HAP-1 (cell line): ENCODE measurements around the gene HOXA6.
A peak's percentile ranks its signal among the peaks of the same experiment; 100 is the strongest.

Experiments
- DNase-seq, 2 experiments: peaks; one replicate each; pipeline ENCODE4 v3.0.0-alpha.2; 2016 to 2020; ENCODE audit warnings: low spot score in 2 of 2
- H3K27me3 ChIP-seq: fragments of 250-450 bp; sonication (Bioruptor Pico); 2 replicates; pipeline ENCODE4 v1.5.1; 2020; ENCODE audit warnings: low read depth, mild to moderate bottlenecking, moderate library complexity
- H3K36me3 ChIP-seq: fragments of 250-450 bp; sonication (Bioruptor Pico); replicated peaks from 2 replicates; pipeline ENCODE4 v1.5.1; 2020; ENCODE audit warnings: mild to moderate bottlenecking
- H3K4me1 ChIP-seq: fragments of 250-450 bp; sonication (Bioruptor Pico); 2 replicates; pipeline ENCODE4 v1.5.1; 2020; ENCODE audit warnings: mild to moderate bottlenecking
- H3K4me3 ChIP-seq: fragments of 250-450 bp; sonication (Bioruptor Pico); 2 replicates; pipeline ENCODE4 v1.5.1; 2020; ENCODE audit warnings: mild to moderate bottlenecking, moderate library complexity
- H3K9me3 ChIP-seq: fragments of 250-450 bp; sonication (Bioruptor Pico); 2 replicates; pipeline ENCODE4 v1.5.1; 2020; ENCODE audit warnings: mild to moderate bottlenecking, moderate library complexity
- in situ Hi-C: fragments of 300-500 bp; cut with MboI; formaldehyde crosslinking; loops from 3 replicates; pipeline ENCODE4 v1.14.3; 2020; ENCODE audit warnings: low sequenced_read_pairs, inconsistent platforms, mixed read lengths

Gene HOXA6

GRCh38 chr7:27151931-27152815 is 4.6 kb upstream of the HOXA6 start, which contains the start of gene HOXA3:
TSS of gene HOXA3 (minus strand) at chr7:27152583. CDS start at chr7:27110640, 41,943 bp downstream.
- peaks cover 26% of the 10 kb centered on the region for H3K4me1 ChIP-seq
- DNase-seq: peak; percentile 80 to 89
- H3K36me3 ChIP-seq: peaks cover 11% of the 10 kb centered on the region
- no peaks in the 10 kb centered on the region for H3K27me3 ChIP-seq
- H3K9me3 ChIP-seq: no peaks in the 10 kb centered on the region
- in situ Hi-C loops: loop anchor here (25.0 kb wide), 1 partner anchor 940 kb away; the partner anchor contains the start of genes CBX3 and HNRNPA2B1
- H3K4me3 ChIP-seq: peak within 1 kb of the TSS; percentile 58

- Histone ChIP-seq H3K4me1 (peaks cover 23% of the 10 kb centered on the region), H3K9me3 (no peaks in the 10 kb centered on the region), H3K36me3 (peaks cover 18% of the 10 kb centered on the region), H3K27me3 (no peaks in the 10 kb centered on the region), H3K4me3 (peak overlapping the region; percentile 58)
- DNase-seq: peak in 1 of 2 experiments; percentile 63
- in situ Hi-C loops: loop anchor here (25.0 kb wide), 1 partner anchor 939 kb away; the partner anchor contains the start of genes CBX3 and HNRNPA2B1
Observed at GRCh38 chr7:27151341-27151930, 3.9 kb upstream of the HOXA6 start.

GRCh38 chr7:27150568-27151340 is 3.2 kb upstream of the HOXA6 start:
- H3K4me1 ChIP-seq: peaks cover 23% of the 10 kb centered on the region
- in situ Hi-C loops: loop anchor here (25.0 kb wide), 1 partner anchor 938 kb away; the partner anchor contains the start of genes CBX3 and HNRNPA2B1
- H3K27me3 ChIP-seq: no peaks in the 10 kb centered on the region
- peak overlapping the region; percentile 58 for H3K4me3 ChIP-seq
- DNase-seq: peak; percentile 78 to 87
- H3K9me3 ChIP-seq: no peaks in the 10 kb centered on the region
- H3K36me3 ChIP-seq: peaks cover 25% of the 10 kb centered on the region

- Histone ChIP-seq H3K27me3 (no peaks in the 10 kb centered on the region), H3K36me3 (peaks cover 32% of the 10 kb centered on the region), H3K4me3 (peak overlapping the region; percentile 58), H3K9me3 (no peaks in the 10 kb centered on the region), H3K4me1 (peaks cover 23% of the 10 kb centered on the region)
- in situ Hi-C loops: loop anchor here (25.0 kb wide), 1 partner anchor 938 kb away; the partner anchor contains the start of genes CBX3 and HNRNPA2B1
- DNase-seq: peak in 1 of 2 experiments; percentile 40
Observed at GRCh38 chr7:27149842-27150567, 2.4 kb upstream of the HOXA6 start.

- Histone ChIP-seq H3K9me3 (no peaks in the 10 kb centered on the region), H3K4me3 (peak overlapping the region; percentile 58), H3K4me1 (peaks cover 20% of the 10 kb centered on the region), H3K27me3 (no peaks in the 10 kb centered on the region), H3K36me3 (peaks cover 35% of the 10 kb centered on the region)
- DNase-seq: peak; percentile 63
- in situ Hi-C loops: no loop called here
Observed at GRCh38 chr7:27148756-27149641, 1.4 kb upstream of the HOXA6 start.

- peaks cover 43% of the 10 kb centered on the region for H3K36me3 ChIP-seq
- H3K4me3 ChIP-seq: peak overlapping the region; percentile 58
- H3K4me1 ChIP-seq: peaks cover 16% of the 10 kb centered on the region
- no peaks in the 10 kb centered on the region for H3K9me3 ChIP-seq
- peak in 1 of 2 experiments; percentile 21 for DNase-seq
- H3K27me3 ChIP-seq: no peaks in the 10 kb centered on the region
- in situ Hi-C loops: no loop called here
Observed at GRCh38 chr7:27148031-27148755, 619 bp upstream of the HOXA6 start.

GRCh38 chr7:27146491-27147198 is 929 bp downstream of the HOXA6 start:
- H3K36me3 ChIP-seq: peaks cover 47% of the 10 kb centered on the region
- H3K4me3 ChIP-seq: no peak overlapping the region
- in situ Hi-C loops: no loop called here
- H3K27me3 ChIP-seq: no peaks in the 10 kb centered on the region
- no peaks in the 10 kb centered on the region for H3K9me3 ChIP-seq
- H3K4me1 ChIP-seq: peaks cover 9% of the 10 kb centered on the region
- no peak for DNase-seq

- H3K4me3 ChIP-seq: no peak overlapping the region
- H3K36me3 ChIP-seq: peaks cover 52% of the 10 kb centered on the region
- H3K27me3 ChIP-seq: no peaks in the 10 kb centered on the region
- H3K9me3 ChIP-seq: no peaks in the 10 kb centered on the region
- in situ Hi-C loops: no loop called here
- H3K4me1 ChIP-seq: peaks cover 9% of the 10 kb centered on the region
- no peak for DNase-seq
Observed at GRCh38 chr7:27145914-27146412, 1.6 kb downstream of the HOXA6 start.

GRCh38 chr7:27145165-27145913 is 2.2 kb downstream of the HOXA6 start:
- H3K4me1 ChIP-seq: peaks cover 9% of the 10 kb centered on the region
- DNase-seq: no peak

GRCh38 chr7:27144781-27145164 is 2.8 kb downstream of the HOXA6 start:
- no peaks in the 10 kb centered on the region for H3K9me3 ChIP-seq
- DNase-seq: no peak
- in situ Hi-C loops: no loop called here
- H3K36me3 ChIP-seq: peaks cover 57% of the 10 kb centered on the region
- no peak overlapping the region for H3K4me3 ChIP-seq
- H3K4me1 ChIP-seq: peaks cover 9% of the 10 kb centered on the region
- no peaks in the 10 kb centered on the region for H3K27me3 ChIP-seq

More at GRCh38 chr7:27145165-27145913, 2.2 kb downstream of the HOXA6 start:
- no peaks in the 10 kb centered on the region for H3K27me3 ChIP-seq
- H3K36me3 ChIP-seq: peaks cover 57% of the 10 kb centered on the region
- H3K9me3 ChIP-seq: no peaks in the 10 kb centered on the region
- no peak overlapping the region for H3K4me3 ChIP-seq
- in situ Hi-C loops: no loop called here
